Measurements from ENCODE around the gene ABCC1. TPM values are rescaled to one million over a fixed set of nuclear protein-coding genes. Genes with fewer than 3 reads are reported as not detected.

ABCC1 gene
- 12.5 TPM for total RNA-seq (2013)
- polyA plus RNA-seq (10 to 100 TPM in 1 of 3 donors, 1 to 10 TPM in 2; 1.4 to 23.6 (median 3.0) TPM), polyA minus RNA-seq (30.9 and 31.3 TPM in 2 replicates), total RNA-seq (45.1 to 116 (median 66.9) reads per million in 11 experiments)

DNA sequence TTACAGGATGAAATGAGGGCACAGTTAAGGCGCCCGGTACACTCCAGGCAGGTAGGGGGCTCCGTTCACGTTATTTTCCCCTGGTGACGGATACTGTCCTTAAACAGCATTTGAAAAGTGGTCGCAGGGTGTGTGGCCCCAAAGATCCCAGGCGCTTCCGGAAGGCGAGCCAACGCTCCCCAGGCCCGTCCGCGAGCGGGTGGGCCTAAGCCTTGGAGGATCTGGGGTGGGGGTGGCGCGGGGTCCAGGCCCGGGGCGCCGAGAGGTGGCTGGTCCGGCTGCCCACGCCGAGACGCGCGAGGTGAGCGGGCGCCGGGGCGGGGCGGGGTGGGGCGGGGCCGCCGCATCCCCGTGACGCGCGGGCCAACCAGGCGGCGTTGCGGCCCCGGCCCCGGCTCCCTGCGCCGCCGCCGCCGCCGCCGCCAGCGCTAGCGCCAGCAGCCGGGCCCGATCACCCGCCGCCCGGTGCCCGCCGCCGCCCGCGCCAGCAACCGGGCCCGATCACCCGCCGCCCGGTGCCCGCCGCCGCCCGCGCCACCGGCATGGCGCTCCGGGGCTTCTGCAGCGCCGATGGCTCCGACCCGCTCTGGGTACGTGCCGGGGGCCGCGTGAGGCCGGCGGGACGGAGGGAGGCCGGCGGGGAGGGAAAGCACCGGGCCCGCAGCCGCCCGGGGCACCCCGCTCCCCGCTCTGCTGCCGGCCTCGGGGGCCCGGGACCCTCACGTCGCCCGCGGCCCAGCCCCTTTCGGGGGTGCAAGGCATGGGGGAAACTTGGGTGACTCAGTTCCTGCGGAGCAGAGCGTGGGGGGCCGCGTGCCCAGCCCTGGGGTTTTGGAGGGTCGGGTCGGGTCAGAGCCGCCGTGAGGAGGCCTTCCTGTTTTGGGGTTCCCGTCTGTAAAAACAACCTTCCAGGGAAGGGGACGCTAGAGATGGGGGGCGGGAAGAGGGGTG, at the start of gene ABCC1:
TSS of gene ABCC1 (plus strand) at position 407 of the 951 bp plus-strand sequence. CDS start at position 543, 136 bp downstream.
- H3K9me3 Mint-ChIP-seq: peaks cover 0 to 2% (median 0%) of the 10 kb centered on the region in 7 donors
- WGBS (ENCODE audit: insufficient coverage): under 1% methylated on average over 107 of the region's 112 CpGs

DNA sequence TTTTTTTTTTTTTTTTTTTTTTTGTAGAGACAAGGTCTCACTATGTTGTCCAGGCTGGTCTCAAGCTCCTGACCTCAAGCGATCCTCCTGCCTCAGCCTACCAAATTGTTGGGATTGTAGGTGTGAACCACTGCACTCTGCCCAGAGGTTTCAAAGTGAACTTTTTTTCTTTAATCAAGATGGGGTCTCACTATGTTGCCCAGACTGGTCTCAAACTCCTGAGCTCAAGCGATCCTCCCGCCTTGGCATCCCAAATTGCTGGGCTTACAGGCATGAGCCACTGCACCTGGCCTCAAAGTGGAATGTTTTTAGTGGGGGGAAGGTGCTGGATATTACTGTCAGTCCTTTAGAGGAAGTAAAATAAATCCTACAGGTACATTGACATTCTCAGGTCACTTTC, 49.1 kb upstream of the ABCC1 start:
- WGBS (ENCODE audit: insufficient coverage): 100% methylated on average over 2 of the region's 3 CpGs
- Mint-ChIP-seq H3K4me3 (no peak overlapping the region), H3K27ac (peak overlapping the region in 1 of 7 donors; percentile 24), H3K27me3 (ENCODE audit: low read depth in 3 of 3) (peaks cover 0 to 2% (median 0%) of the 10 kb centered on the region in 3 donors), H3K4me1 (peaks cover 20% of the 10 kb centered on the region), H3K36me3 (no peaks in the 10 kb centered on the region), H3K9me3 (no peaks in the 10 kb centered on the region)
- no peaks in the 10 kb centered on the region for H3K9me3 ChIP-seq (replicated peaks in 1 of 2; ENCODE audit: control insufficient read depth in 1 of 2, insufficient read depth in 1 of 2, low read length in 2 of 2)
- H3K4me3 ChIP-seq (replicated peaks in 1 of 3; ENCODE audit: low read depth in 2 of 3, low read length in 3 of 3): no peak overlapping the region
- no peaks in the 10 kb centered on the region for H3K27me3 ChIP-seq (ENCODE audit: control insufficient read depth in 2 of 2, insufficient read depth in 2 of 2, low read length in 2 of 2)
- no peak overlapping the region for H3K9ac ChIP-seq (ENCODE audit: insufficient read depth, low read length, poor library complexity, severe bottlenecking)
- no peak overlapping the region for H2AFZ ChIP-seq (ENCODE audit: insufficient read depth, low read depth, low read length, poor library complexity, severe bottlenecking)
- no peaks in the 10 kb centered on the region for H4K20me1 ChIP-seq (ENCODE audit: insufficient read depth, low read length)
- intact Hi-C loops (cut with micrococcal nuclease): no loop called here
- H3K27ac ChIP-seq (ENCODE audit: low read depth in 1 of 2, low read length in 2 of 2): no peak overlapping the region
- no peak for DNase-seq
- H3K36me3 ChIP-seq (replicated peaks in 1 of 2; ENCODE audit: control insufficient read depth in 1 of 2, insufficient read depth in 2 of 2, low read length in 2 of 2): no peaks in the 10 kb centered on the region
- peaks cover 12 to 14% of the 10 kb centered on the region in 2 donors for H3K4me1 ChIP-seq (ENCODE audit: control insufficient read depth in 1 of 2, insufficient read depth in 2 of 2, low read length in 2 of 2)
- H3K79me2 ChIP-seq (ENCODE audit: insufficient read depth, low read length): no peaks in the 10 kb centered on the region
- TF ChIP-seq, protein P1, sequence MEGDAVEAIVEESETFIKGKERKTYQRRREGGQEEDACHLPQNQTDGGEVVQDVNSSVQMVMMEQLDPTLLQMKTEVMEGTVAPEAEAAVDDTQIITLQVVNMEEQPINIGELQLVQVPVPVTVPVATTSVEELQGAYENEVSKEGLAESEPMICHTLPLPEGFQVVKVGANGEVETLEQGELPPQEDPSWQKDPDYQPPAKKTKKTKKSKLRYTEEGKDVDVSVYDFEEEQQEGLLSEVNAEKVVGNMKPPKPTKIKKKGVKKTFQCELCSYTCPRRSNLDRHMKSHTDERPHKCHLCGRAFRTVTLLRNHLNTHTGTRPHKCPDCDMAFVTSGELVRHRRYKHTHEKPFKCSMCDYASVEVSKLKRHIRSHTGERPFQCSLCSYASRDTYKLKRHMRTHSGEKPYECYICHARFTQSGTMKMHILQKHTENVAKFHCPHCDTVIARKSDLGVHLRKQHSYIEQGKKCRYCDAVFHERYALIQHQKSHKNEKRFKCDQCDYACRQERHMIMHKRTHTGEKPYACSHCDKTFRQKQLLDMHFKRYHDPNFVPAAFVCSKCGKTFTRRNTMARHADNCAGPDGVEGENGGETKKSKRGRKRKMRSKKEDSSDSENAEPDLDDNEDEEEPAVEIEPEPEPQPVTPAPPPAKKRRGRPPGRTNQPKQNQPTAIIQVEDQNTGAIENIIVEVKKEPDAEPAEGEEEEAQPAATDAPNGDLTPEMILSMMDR (IDR thresholded peaks at IDR 0.05): no peak
- H3K4me2 ChIP-seq (replicated peaks; ENCODE audit: extremely low read depth, low read length, poor library complexity, severe bottlenecking): no peak overlapping the region

More for the DNA sequence above, at the start of gene ABCC1:
- Mint-ChIP-seq H3K27me3 (ENCODE audit: low read depth in 3 of 3) (peaks cover 0 to 6% (median 2%) of the 10 kb centered on the region in 3 donors), H3K27ac (peak within 1 kb of the TSS; percentile 82 to 95 (median 90)), H3K4me3 (peak within 1 kb of the TSS; percentile 96 to 98), H3K4me1 (peaks cover 45% of the 10 kb centered on the region), H3K36me3 (no peaks in the 10 kb centered on the region)
- Histone ChIP-seq H3K36me3 (replicated peaks in 1 of 2; ENCODE audit: control insufficient read depth in 1 of 2, insufficient read depth in 2 of 2, low read length in 2 of 2) (no peaks in the 10 kb centered on the region), H3K27ac (ENCODE audit: low read depth in 1 of 2, low read length in 2 of 2) (peak within 1 kb of the TSS; percentile 30 to 88), H3K9ac (ENCODE audit: insufficient read depth, low read length, poor library complexity, severe bottlenecking) (peak within 1 kb of the TSS; percentile 86), H3K4me2 (replicated peaks; ENCODE audit: extremely low read depth, low read length, poor library complexity, severe bottlenecking) (peak within 1 kb of the TSS; percentile 100), H3K9me3 (replicated peaks in 1 of 2; ENCODE audit: control insufficient read depth in 1 of 2, insufficient read depth in 1 of 2, low read length in 2 of 2) (no peaks in the 10 kb centered on the region), H3K27me3 (ENCODE audit: control insufficient read depth in 2 of 2, insufficient read depth in 2 of 2, low read length in 2 of 2) (no peaks in the 10 kb centered on the region), H4K20me1 (ENCODE audit: insufficient read depth, low read length) (peaks cover 43% of the 10 kb centered on the region), H2AFZ (ENCODE audit: insufficient read depth, low read depth, low read length, poor library complexity, severe bottlenecking) (peak within 1 kb of the TSS; percentile 94), H3K4me1 (ENCODE audit: control insufficient read depth in 1 of 2, insufficient read depth in 2 of 2, low read length in 2 of 2) (peaks cover 47 to 49% of the 10 kb centered on the region in 2 donors), H3K4me3 (replicated peaks in 1 of 3; ENCODE audit: low read depth in 2 of 3, low read length in 3 of 3) (peak within 1 kb of the TSS; percentile 82 to 95 (median 90)), H3K79me2 (ENCODE audit: insufficient read depth, low read length) (peaks cover 55% of the 10 kb centered on the region)
- TF ChIP-seq, protein P1 (IDR thresholded peaks at IDR 0.05): no peak
- intact Hi-C loops (cut with micrococcal nuclease): loop anchor here in 1 of 2 donors (5.0 kb wide), 1 partner anchor 62 kb away; the partner anchor contains the start of gene CEP20
- DNase-seq: peak in 2 of 3 donors; percentile 50 to 58
